ENCODE results near the gene ZNF57. TPM values are rescaled to one million over a fixed set of nuclear protein-coding genes. Genes with fewer than 3 reads are reported as not detected.

ZNF57 gene
- total and polyA plus RNA-seq, 2 of the 13 experiments (the other 11 are each of a cell fraction or from before 2014, with no cell fraction given), result 6.6 to 17.5 TPM

- TF ChIP-seq NR1H2 (CRISPR knock-in tag; IDR thresholded peaks at IDR 0.05; ENCODE audit: borderline replicate concordance, low read depth) (no peak), MAX (IDR thresholded peaks at IDR 0.05) (peak; percentile 44), NFKBIZ (CRISPR knock-in tag; IDR thresholded peaks at IDR 0.05) (no peak), POLR2G (IDR thresholded peaks at IDR 0.05; ENCODE audit: low read depth, low read length) (peak; percentile 51; the same call in 1 of the 2 replicates), GLI4 (CRISPR knock-in tag; IDR thresholded peaks at IDR 0.05; ENCODE audit: borderline replicate concordance) (no peak), SPEN (CRISPR knock-in tag; IDR thresholded peaks at IDR 0.05; ENCODE audit: low read depth) (0 out of 2 replicates have a peak, but pooled peaks have one; percentile 15), KMT2B (CRISPR knock-in tag; IDR thresholded peaks at IDR 0.05) (no peak), ZNF430 (CRISPR knock-in tag; IDR thresholded peaks at IDR 0.05) (peak; percentile 33; the same call in 1 of the 2 replicates), SMARCE1 (IDR thresholded peaks at IDR 0.05; ENCODE audit: borderline replicate concordance) (no peak), AHR (CRISPR knock-in tag; IDR thresholded peaks at IDR 0.05) (no peak), ZNF496 (CRISPR knock-in tag; IDR thresholded peaks at IDR 0.05; ENCODE audit: insufficient replicate concordance) (no peak), SMAD9 (CRISPR knock-in tag; IDR thresholded peaks at IDR 0.05) (no peak), U2AF1 (optimal IDR thresholded peaks at IDR 0.05; ENCODE audit: low read depth, low read length) (no peak), POLR2A (IDR thresholded peaks at IDR 0.05; ENCODE audit: insufficient read depth in 1 of 2, low read depth in 2 of 2, low read length in 2 of 2) (0 out of 4 replicates have a peak, but pooled peaks of 1 of the 2 experiments have one; percentile 26), ZNF660 (CRISPR knock-in tag; IDR thresholded peaks at IDR 0.05; ENCODE audit: borderline replicate concordance, low read depth) (no peak), TBX3 (IDR thresholded peaks at IDR 0.05; ENCODE audit: borderline replicate concordance) (no peak), ZNF230 (CRISPR knock-in tag; IDR thresholded peaks at IDR 0.05) (no peak)
- TF ChIP-seq, protein P1, sequence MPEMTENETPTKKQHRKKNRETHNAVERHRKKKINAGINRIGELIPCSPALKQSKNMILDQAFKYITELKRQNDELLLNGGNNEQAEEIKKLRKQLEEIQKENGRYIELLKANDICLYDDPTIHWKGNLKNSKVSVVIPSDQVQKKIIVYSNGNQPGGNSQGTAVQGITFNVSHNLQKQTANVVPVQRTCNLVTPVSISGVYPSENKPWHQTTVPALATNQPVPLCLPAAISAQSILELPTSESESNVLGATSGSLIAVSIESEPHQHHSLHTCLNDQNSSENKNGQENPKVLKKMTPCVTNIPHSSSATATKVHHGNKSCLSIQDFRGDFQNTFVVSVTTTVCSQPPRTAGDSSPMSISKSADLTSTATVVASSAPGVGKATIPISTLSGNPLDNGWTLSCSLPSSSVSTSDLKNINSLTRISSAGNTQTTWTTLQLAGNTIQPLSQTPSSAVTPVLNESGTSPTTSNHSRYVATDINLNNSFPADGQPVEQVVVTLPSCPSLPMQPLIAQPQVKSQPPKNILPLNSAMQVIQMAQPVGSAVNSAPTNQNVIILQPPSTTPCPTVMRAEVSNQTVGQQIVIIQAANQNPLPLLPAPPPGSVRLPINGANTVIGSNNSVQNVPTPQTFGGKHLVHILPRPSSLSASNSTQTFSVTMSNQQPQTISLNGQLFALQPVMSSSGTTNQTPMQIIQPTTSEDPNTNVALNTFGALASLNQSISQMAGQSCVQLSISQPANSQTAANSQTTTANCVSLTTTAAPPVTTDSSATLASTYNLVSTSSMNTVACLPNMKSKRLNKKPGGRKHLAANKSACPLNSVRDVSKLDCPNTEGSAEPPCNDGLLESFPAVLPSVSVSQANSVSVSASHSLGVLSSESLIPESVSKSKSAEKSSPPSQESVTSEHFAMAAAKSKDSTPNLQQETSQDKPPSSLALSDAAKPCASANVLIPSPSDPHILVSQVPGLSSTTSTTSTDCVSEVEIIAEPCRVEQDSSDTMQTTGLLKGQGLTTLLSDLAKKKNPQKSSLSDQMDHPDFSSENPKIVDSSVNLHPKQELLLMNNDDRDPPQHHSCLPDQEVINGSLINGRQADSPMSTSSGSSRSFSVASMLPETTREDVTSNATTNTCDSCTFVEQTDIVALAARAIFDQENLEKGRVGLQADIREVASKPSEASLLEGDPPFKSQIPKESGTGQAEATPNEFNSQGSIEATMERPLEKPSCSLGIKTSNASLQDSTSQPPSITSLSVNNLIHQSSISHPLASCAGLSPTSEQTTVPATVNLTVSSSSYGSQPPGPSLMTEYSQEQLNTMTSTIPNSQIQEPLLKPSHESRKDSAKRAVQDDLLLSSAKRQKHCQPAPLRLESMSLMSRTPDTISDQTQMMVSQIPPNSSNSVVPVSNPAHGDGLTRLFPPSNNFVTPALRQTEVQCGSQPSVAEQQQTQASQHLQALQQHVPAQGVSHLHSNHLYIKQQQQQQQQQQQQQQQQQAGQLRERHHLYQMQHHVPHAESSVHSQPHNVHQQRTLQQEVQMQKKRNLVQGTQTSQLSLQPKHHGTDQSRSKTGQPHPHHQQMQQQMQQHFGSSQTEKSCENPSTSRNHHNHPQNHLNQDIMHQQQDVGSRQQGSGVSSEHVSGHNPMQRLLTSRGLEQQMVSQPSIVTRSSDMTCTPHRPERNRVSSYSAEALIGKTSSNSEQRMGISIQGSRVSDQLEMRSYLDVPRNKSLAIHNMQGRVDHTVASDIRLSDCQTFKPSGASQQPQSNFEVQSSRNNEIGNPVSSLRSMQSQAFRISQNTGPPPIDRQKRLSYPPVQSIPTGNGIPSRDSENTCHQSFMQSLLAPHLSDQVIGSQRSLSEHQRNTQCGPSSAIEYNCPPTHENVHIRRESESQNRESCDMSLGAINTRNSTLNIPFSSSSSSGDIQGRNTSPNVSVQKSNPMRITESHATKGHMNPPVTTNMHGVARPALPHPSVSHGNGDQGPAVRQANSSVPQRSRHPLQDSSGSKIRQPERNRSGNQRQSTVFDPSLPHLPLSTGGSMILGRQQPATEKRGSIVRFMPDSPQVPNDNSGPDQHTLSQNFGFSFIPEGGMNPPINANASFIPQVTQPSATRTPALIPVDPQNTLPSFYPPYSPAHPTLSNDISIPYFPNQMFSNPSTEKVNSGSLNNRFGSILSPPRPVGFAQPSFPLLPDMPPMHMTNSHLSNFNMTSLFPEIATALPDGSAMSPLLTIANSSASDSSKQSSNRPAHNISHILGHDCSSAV (CRISPR knock-in tag; IDR thresholded peaks at IDR 0.05; ENCODE audit: borderline replicate concordance), result no peak
- TF ChIP-seq, protein P2, sequence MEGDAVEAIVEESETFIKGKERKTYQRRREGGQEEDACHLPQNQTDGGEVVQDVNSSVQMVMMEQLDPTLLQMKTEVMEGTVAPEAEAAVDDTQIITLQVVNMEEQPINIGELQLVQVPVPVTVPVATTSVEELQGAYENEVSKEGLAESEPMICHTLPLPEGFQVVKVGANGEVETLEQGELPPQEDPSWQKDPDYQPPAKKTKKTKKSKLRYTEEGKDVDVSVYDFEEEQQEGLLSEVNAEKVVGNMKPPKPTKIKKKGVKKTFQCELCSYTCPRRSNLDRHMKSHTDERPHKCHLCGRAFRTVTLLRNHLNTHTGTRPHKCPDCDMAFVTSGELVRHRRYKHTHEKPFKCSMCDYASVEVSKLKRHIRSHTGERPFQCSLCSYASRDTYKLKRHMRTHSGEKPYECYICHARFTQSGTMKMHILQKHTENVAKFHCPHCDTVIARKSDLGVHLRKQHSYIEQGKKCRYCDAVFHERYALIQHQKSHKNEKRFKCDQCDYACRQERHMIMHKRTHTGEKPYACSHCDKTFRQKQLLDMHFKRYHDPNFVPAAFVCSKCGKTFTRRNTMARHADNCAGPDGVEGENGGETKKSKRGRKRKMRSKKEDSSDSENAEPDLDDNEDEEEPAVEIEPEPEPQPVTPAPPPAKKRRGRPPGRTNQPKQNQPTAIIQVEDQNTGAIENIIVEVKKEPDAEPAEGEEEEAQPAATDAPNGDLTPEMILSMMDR (CRISPR knock-in tag; IDR thresholded peaks at IDR 0.05), result peak; percentile 50; the same call in 1 of the 2 replicates
- TF ChIP-seq, protein P3, sequence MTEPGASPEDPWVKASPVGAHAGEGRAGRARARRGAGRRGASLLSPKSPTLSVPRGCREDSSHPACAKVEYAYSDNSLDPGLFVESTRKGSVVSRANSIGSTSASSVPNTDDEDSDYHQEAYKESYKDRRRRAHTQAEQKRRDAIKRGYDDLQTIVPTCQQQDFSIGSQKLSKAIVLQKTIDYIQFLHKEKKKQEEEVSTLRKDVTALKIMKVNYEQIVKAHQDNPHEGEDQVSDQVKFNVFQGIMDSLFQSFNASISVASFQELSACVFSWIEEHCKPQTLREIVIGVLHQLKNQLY (CRISPR knock-in tag; IDR thresholded peaks at IDR 0.05), result no peak
These were observed 42.4 kb downstream of the ZNF57 start (continued) for GRCh38 chr19:2942928-2943640.
